Measurements from ENCODE around the gene TFEC. TPM values are rescaled to one million over a fixed set of nuclear protein-coding genes. Genes with fewer than 3 reads are reported as not detected.
A peak's percentile ranks its signal among the peaks of the same experiment; 100 is the strongest.

Gene TFEC
- total RNA-seq, 1 donor from 2014 or later = 4.7 TPM

DNA sequence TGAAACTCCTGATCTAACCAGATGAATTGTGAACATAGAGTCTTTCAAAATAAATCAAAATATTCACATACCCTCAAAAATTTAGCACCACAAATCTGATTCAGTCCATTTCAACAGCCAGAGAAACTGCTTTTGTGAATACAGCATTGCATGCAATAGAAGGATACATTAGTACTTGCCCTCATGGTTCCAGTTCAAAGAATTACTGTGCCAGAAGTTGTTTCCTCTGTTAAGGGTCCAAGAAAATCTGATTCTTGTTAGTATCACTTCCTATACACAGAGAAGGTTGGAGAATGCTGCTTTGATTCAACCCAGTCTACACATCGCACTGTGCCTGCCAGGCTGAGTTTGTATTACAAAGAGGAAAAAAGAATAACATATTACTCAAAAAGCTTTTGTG, 115.6 kb downstream of the TFEC start:
- no peaks in the 10 kb centered on the region for H3K27me3 ChIP-seq
- intact Hi-C loops (cut with DNase I) = loop anchor here (5.0 kb wide), 1 partner anchor 1833 kb away; no protein-coding TSS in a partner anchor
- H3K4me1 ChIP-seq = no peaks in the 10 kb centered on the region
- H3K27ac ChIP-seq = no peak overlapping the region
- H3K36me3 ChIP-seq = no peaks in the 10 kb centered on the region
- DNase-seq (ENCODE audit: extremely low spot score in 2 of 2) = no peak
- TF ChIP-seq POLR2AphosphoS5 (IDR thresholded peaks at IDR 0.05; ENCODE audit: insufficient read depth in 1 of 2, low read depth in 1 of 2) (no peak), POLR2A (IDR thresholded peaks at IDR 0.05) (no peak)
- TF ChIP-seq, protein P1, sequence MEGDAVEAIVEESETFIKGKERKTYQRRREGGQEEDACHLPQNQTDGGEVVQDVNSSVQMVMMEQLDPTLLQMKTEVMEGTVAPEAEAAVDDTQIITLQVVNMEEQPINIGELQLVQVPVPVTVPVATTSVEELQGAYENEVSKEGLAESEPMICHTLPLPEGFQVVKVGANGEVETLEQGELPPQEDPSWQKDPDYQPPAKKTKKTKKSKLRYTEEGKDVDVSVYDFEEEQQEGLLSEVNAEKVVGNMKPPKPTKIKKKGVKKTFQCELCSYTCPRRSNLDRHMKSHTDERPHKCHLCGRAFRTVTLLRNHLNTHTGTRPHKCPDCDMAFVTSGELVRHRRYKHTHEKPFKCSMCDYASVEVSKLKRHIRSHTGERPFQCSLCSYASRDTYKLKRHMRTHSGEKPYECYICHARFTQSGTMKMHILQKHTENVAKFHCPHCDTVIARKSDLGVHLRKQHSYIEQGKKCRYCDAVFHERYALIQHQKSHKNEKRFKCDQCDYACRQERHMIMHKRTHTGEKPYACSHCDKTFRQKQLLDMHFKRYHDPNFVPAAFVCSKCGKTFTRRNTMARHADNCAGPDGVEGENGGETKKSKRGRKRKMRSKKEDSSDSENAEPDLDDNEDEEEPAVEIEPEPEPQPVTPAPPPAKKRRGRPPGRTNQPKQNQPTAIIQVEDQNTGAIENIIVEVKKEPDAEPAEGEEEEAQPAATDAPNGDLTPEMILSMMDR (IDR thresholded peaks at IDR 0.05) = no peak
- no peak overlapping the region for H3K4me3 ChIP-seq
- no peaks in the 10 kb centered on the region for H3K9me3 ChIP-seq

DNA sequence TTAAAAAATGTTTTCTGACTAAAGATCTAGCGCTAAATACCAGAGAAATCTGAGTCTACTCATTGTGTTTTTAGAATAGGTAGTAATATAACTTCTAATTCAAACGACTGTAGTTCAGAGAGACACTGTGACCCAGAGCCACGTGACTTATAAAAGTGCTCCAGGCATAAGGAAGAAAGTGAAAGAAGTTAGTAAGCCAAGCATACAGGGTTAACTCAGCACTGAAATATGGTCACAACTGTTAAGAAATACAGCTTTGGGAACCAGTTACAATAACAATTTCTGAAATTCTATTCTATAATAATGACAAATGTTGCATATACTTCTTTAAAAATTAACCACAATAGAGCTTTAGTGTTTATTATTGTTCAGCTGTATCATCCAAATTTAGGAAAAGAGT, 119.1 kb downstream of the TFEC start:
- Histone ChIP-seq H3K4me3 (no peak overlapping the region), H3K27me3 (no peaks in the 10 kb centered on the region), H3K36me3 (no peaks in the 10 kb centered on the region), H3K9me3 (no peaks in the 10 kb centered on the region), H3K27ac (no peak overlapping the region), H3K4me1 (no peaks in the 10 kb centered on the region)
- intact Hi-C loops (cut with DNase I) = loop anchor here (5.0 kb wide), 1 partner anchor 1829 kb away; no protein-coding TSS in a partner anchor
- no peak for DNase-seq (ENCODE audit: extremely low spot score in 2 of 2)
- TF ChIP-seq, protein P1 (IDR thresholded peaks at IDR 0.05) = no peak
- TF ChIP-seq POLR2A (IDR thresholded peaks at IDR 0.05) (no peak), POLR2AphosphoS5 (IDR thresholded peaks at IDR 0.05; ENCODE audit: insufficient read depth in 1 of 2, low read depth in 1 of 2) (no peak)

DNA sequence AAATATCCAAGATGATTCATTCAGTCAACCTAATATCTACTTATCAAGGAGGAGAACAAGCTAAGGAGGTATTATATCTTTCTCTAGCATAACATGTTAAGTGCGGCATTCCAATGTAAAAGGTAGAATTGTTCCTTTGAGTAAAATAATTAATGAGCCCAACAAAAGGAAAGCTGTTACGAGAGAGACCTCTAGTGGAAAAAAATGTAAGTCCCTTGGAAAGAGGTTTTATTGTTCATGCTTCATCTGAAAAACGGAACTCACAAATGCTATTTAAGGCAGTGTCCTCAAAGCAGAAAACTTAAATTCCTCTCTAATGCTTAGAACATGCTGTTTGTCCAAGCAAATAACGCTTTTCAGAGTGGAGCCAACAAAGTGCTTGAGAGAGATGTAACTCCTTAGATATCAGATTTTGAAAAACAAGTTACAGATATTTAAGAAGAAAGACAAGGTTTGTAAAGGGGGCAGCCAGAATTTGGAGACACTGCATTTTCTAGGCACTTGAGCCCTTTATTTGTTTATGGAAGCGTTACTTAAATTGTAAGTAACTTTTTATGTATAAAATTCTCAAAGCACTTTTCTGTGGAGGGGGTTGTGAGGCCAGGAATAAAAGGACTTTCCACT, 119.9 kb downstream of the TFEC start:
- TF ChIP-seq POLR2AphosphoS5 (IDR thresholded peaks at IDR 0.05; ENCODE audit: insufficient read depth in 1 of 2, low read depth in 1 of 2) (no peak), POLR2A (IDR thresholded peaks at IDR 0.05) (no peak)
- TF ChIP-seq, protein P1 (IDR thresholded peaks at IDR 0.05) = peak in 1 of 3 experiments; percentile 30
- H3K4me3 ChIP-seq = no peak overlapping the region
- H3K4me1 ChIP-seq = no peaks in the 10 kb centered on the region
- H3K27me3 ChIP-seq = no peaks in the 10 kb centered on the region
- H3K27ac ChIP-seq = no peak overlapping the region
- no peak for DNase-seq (ENCODE audit: extremely low spot score in 2 of 2)
- intact Hi-C loops (cut with DNase I) = loop anchor here (5.0 kb wide), 1 partner anchor 1828 kb away; no protein-coding TSS in a partner anchor
- no peaks in the 10 kb centered on the region for H3K9me3 ChIP-seq
- no peaks in the 10 kb centered on the region for H3K36me3 ChIP-seq

DNA sequence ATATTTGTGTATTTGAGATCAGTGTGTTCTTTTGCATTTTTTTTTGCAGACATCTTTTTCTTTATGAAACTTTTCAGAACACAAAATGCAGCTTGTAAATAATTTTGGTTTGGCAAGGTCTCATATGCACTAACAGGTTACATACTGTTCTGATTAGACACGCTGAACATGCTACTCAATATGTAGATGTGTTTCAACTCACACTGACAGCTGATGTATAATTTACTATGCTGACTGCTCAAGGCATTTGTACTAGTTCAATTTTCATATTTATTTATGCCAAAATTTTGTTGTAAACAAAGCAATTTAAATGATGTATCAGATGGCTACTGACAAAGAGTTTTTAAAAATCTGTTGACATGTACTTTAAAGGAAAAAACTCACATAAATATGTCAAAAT, 123.8 kb downstream of the TFEC start:
- no peak for DNase-seq (ENCODE audit: extremely low spot score in 2 of 2)
- no peaks in the 10 kb centered on the region for H3K27me3 ChIP-seq
- H3K27ac ChIP-seq = no peak overlapping the region
- no peaks in the 10 kb centered on the region for H3K36me3 ChIP-seq
- intact Hi-C loops (cut with DNase I) = no loop called here
- H3K4me3 ChIP-seq = no peak overlapping the region
- no peaks in the 10 kb centered on the region for H3K9me3 ChIP-seq
- no peaks in the 10 kb centered on the region for H3K4me1 ChIP-seq
- TF ChIP-seq, protein P1 (IDR thresholded peaks at IDR 0.05) = no peak
- no peak for TF ChIP-seq POLR2A (IDR thresholded peaks at IDR 0.05)
- TF ChIP-seq POLR2AphosphoS5 (IDR thresholded peaks at IDR 0.05; ENCODE audit: insufficient read depth in 1 of 2, low read depth in 1 of 2) = no peak

DNA sequence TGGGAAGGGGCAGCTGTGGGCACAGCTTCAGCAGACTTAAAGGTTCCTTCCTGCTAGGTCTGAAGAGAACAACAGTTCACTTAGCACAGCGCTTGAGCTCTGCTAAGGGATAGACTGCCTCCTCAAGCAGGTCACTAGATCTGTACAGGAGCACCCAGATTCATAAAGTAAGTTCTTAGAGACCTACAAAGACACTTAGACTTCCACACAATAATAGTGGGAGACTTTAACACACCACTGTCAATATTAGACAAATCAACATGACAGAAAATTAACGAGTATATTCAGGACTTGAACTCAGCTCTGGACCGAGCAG, 140.9 kb downstream of the TFEC start:
- intact Hi-C loops (cut with DNase I) = no loop called here
- Histone ChIP-seq H3K27me3 (no peaks in the 10 kb centered on the region), H3K9me3 (no peaks in the 10 kb centered on the region), H3K4me3 (no peak overlapping the region), H3K36me3 (no peaks in the 10 kb centered on the region), H3K27ac (no peak overlapping the region), H3K4me1 (no peaks in the 10 kb centered on the region)
- TF ChIP-seq POLR2AphosphoS5 (IDR thresholded peaks at IDR 0.05; ENCODE audit: insufficient read depth in 1 of 2, low read depth in 1 of 2) = no peak
- no peak for TF ChIP-seq POLR2A (IDR thresholded peaks at IDR 0.05)
- TF ChIP-seq, protein P1 (IDR thresholded peaks at IDR 0.05) = no peak
- no peak for DNase-seq (ENCODE audit: extremely low spot score in 2 of 2)

All from vagina (tissue), 2 donors.